Gastrocnemius medialis (tissue), 4 donors: ENCODE results near the gene RASAL2. TPM values are rescaled to one million over a fixed set of nuclear protein-coding genes. Genes with fewer than 3 reads are reported as not detected.

Experiments
- ATAC-seq, 2 donors: fragments of 150-250 bp; one replicate each; pipeline ENCODE4 v1.9.1; 2016
- DNase-seq, 2 donors: peaks; one replicate each; pipeline ENCODE4 v3.0.0-alpha.2; 2019
- H3K27ac ChIP-seq, 4 donors: fragments of 200-600 bp; sonication (generic); 1 replicate in 1 of 4; 2 replicates in 3 of 4; pipeline ENCODE4 v1.5.1; 2016 to 2018; ENCODE audit warnings: mild to moderate bottlenecking in 2 of 4, moderate library complexity in 1 of 4
- H3K27me3 ChIP-seq, 3 donors: fragments of 200-600 bp; sonication (generic) in 2 of 3; 1 replicate in 1 of 3; 2 replicates in 2 of 3; pipeline versions ENCODE4 v1.5.1 to v1.6.0; 2016 to 2019; ENCODE audit warnings: mild to moderate bottlenecking in 1 of 3, moderate library complexity in 1 of 3
- H3K36me3 ChIP-seq, 2 donors: fragments of 200-600 bp; sonication (generic) in 1 of 2; one replicate each; pipeline ENCODE4 v1.5.1; 2017 to 2018
- H3K4me1 ChIP-seq, 2 donors: fragments of 200-600 bp; sonication (generic) in 1 of 2; one replicate each; pipeline ENCODE4 v1.5.1; 2016 to 2017; ENCODE audit warnings: mild to moderate bottlenecking in 2 of 2
- H3K4me3 ChIP-seq, 4 donors: fragments of 200-600 bp; sonication (generic) in 3 of 4; 1 replicate in 1 of 4; 2 replicates in 3 of 4; pipeline ENCODE4 v1.5.1; 2016 to 2019; ENCODE audit warnings: mild to moderate bottlenecking in 2 of 4
- H3K9me3 ChIP-seq, 3 donors: fragments of 200-600 bp; sonication (generic) in 2 of 3; 1 replicate in 1 of 3; 2 replicates in 2 of 3; pipeline ENCODE4 v1.5.1; 2016 to 2019
- POLR2A ChIP-seq, 2 donors: fragments of 450-650 bp; IDR thresholded peaks; one replicate each; pipeline ENCODE4 v1.6.1; 2017; ENCODE audit warnings: antibody characterized with exemption in 2 of 2, mild to moderate bottlenecking in 2 of 2, moderate library complexity in 2 of 2
- in situ Hi-C, 4 donors: fragments of 200-750 bp; cut with MboI; loops; one replicate each; pipeline versions ENCODE4 v1.15.0 to v1.8.0; 2017; ENCODE audit warnings: low sequenced_read_pairs in 4 of 4
- intact Hi-C: fragments of 100-400 bp; cut with DNase I; formaldehyde crosslinking; loops from one replicate; pipeline ENCODE4 v1.15.1; 2023; ENCODE audit warnings: low total_unique reads
- total RNA-seq, 4 donors: library from RNA; depleted of rRNA; stranded (reverse); fragments of >200 nt; gene quantifications; one replicate each; pipeline versions ENCODE4 v1.1.0 to v1.2.3, GENCODE V29; 2016
- TF ChIP-seq, protein P1 (sequence below), 5 experiments: fragments of 450-650 bp in 3 of 5; fragments of 200-600 bp in 2 of 5; sonication (generic) in 2 of 5; IDR thresholded peaks in 4 of 5; conservative IDR thresholded peaks in 1 of 5; 1 replicate in 4 of 5; 2 replicates in 1 of 5; pipeline ENCODE4 v1.5.1; 2016 to 2019; ENCODE audit warnings: antibody characterized with exemption in 5 of 5, mild to moderate bottlenecking in 3 of 5, moderate library complexity in 3 of 5

Gene RASAL2
- total RNA-seq, 4 donors from 2014 or later: 7.6 to 13.4 (median 8.8) TPM

DNA sequence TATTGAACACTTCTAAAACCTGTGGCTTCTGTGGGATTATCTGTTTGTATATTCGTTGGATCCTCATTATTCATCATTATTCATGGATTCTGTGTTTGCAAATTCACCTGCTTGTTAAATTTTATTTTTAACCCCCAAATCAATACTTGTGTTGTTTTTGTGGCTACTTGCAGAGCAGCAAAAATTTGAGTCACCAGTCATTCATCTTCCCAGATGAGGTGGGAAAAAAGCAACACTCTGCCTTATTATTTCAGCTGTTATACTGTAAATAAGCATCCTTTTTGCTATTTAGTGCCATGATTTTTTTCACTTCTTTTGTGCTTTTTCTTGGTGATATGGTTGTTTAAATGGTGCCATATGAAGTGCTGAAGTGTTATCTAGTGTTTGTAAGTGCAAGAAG, 56.7 kb downstream of the RASAL2 start:
- Histone ChIP-seq H3K36me3 (no peaks in the 10 kb centered on the region), H3K4me3 (no peak overlapping the region), H3K27me3 (no peaks in the 10 kb centered on the region), H3K4me1 (peaks cover 0 to 7% of the 10 kb centered on the region in 2 donors), H3K27ac (no peak overlapping the region), H3K9me3 (no peaks in the 10 kb centered on the region)
- ATAC-seq (no peak), DNase-seq (no peak)
- TF ChIP-seq, protein P1, sequence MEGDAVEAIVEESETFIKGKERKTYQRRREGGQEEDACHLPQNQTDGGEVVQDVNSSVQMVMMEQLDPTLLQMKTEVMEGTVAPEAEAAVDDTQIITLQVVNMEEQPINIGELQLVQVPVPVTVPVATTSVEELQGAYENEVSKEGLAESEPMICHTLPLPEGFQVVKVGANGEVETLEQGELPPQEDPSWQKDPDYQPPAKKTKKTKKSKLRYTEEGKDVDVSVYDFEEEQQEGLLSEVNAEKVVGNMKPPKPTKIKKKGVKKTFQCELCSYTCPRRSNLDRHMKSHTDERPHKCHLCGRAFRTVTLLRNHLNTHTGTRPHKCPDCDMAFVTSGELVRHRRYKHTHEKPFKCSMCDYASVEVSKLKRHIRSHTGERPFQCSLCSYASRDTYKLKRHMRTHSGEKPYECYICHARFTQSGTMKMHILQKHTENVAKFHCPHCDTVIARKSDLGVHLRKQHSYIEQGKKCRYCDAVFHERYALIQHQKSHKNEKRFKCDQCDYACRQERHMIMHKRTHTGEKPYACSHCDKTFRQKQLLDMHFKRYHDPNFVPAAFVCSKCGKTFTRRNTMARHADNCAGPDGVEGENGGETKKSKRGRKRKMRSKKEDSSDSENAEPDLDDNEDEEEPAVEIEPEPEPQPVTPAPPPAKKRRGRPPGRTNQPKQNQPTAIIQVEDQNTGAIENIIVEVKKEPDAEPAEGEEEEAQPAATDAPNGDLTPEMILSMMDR (IDR thresholded peaks at IDR 0.05 in 4 of 5, conservative IDR thresholded peaks at IDR 0.05 in 1 of 5): no peak
- TF ChIP-seq POLR2A (IDR thresholded peaks at IDR 0.05): no peak
- intact Hi-C loops (no loop called here), in situ Hi-C loops (no loop called here)

DNA sequence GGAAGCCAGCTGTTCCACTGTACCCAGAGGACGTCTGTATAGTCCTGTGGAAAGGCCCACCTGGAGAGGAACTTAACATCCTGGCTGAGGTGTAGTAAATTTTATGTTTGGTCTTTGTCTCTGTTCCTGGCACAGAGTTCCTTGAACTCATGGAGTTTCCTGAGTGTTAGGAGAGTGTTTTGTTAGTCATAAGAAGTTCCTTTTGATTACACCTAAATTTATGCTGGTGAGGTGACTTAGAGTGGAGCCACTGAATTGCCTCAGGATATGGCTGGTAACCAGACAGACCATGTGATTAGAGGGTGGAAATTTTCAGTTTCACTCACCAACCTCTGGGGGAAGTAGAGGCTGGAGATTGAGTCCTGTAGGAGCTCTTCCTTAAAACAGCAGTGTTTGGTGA, 57.9 kb downstream of the RASAL2 start:
- Histone ChIP-seq H3K4me3 (no peak overlapping the region), H3K4me1 (peaks cover 0 to 7% of the 10 kb centered on the region in 2 donors), H3K27ac (peak overlapping the region in 1 of 4 donors; percentile 23), H3K27me3 (no peaks in the 10 kb centered on the region), H3K36me3 (no peaks in the 10 kb centered on the region), H3K9me3 (no peaks in the 10 kb centered on the region)
- ATAC-seq (no peak), DNase-seq (no peak)
- no peak for TF ChIP-seq POLR2A (IDR thresholded peaks at IDR 0.05)
- TF ChIP-seq, protein P1 (IDR thresholded peaks at IDR 0.05 in 4 of 5, conservative IDR thresholded peaks at IDR 0.05 in 1 of 5): no peak
- in situ Hi-C loops (no loop called here), intact Hi-C loops (no loop called here)

DNA sequence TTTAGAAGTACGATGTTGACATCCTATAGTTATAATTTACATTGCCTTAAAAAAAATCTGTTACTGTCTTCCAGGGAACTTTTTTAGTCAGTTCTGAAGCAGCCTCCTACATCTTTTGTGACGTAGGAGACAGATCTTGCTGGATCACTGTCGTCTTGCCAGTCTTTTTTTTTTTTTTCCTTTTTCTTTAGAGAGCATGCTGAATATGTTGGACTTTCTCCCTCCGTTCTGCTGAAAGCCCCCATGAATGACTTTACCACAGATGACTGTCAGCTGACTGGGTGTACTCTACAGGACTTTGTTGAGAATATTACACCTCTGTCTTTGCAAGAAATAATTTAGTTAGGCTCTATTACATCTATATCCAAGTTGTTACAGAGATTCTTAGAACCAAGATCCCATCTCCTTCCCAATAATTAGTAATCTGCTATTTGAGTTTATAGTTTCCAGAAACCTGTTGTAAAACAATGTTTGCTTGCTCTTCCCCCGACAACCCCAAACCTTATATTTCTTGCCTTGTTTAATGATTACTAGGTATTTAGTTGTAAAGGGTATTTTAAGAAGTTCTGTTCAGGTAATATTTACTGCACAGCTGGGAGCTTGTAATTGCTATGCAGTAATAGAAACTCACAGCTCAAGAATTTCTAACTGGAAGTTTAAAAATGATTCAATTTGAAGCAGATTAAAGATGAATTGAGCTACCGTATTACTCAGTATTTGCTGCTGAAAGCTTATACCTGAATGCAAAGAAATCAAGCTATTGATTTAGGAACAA, 61.8 kb downstream of the RASAL2 start:
- Histone ChIP-seq H3K4me3 (no peak overlapping the region), H3K36me3 (no peaks in the 10 kb centered on the region), H3K27me3 (no peaks in the 10 kb centered on the region), H3K9me3 (no peaks in the 10 kb centered on the region), H3K27ac (no peak overlapping the region), H3K4me1 (peaks cover 0 to 7% of the 10 kb centered on the region in 2 donors)
- in situ Hi-C loops (no loop called here), intact Hi-C loops (no loop called here)
- no peak for ATAC-seq
- TF ChIP-seq, protein P1 (IDR thresholded peaks at IDR 0.05 in 4 of 5, conservative IDR thresholded peaks at IDR 0.05 in 1 of 5): no peak
- TF ChIP-seq POLR2A (IDR thresholded peaks at IDR 0.05): no peak
- no peak for DNase-seq

DNA sequence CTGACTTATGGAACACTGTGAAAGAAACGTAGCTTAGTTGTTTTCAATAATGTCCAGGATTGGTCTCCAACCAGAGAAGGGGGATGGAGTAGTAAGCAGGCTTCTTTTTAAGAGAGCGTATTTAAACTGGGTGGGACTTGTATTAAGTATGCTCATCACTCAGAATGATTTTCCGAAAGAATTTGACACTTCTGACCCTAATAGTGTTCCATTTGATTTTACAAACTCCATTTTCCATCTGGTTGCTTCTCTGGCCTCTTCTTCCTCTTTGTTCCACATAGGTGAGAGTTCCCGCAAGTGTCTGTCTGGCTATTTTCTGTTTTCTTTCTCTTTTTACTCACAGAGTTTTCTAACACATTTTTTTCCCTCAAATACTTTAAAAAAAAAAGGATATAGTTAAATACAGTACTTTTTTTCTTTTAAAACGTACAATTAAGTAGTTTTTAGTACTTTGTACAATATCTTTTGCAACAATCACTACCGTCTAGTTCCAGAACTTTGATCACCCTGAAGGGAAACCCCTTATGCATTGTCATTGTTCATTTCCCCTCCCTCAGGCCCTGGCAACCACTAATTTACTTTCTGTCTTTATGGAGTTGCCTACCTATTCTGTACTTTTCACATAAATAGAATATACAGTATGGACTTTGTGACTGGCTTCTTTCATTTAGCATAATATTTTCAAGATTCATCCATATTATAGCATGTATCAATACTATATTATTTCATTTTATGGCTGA, 67.0 kb downstream of the RASAL2 start:
- TF ChIP-seq POLR2A (IDR thresholded peaks at IDR 0.05): no peak
- H3K4me1 ChIP-seq: no peaks in the 10 kb centered on the region
- H3K4me3 ChIP-seq: no peak overlapping the region
- H3K36me3 ChIP-seq: no peaks in the 10 kb centered on the region
- no peaks in the 10 kb centered on the region for H3K9me3 ChIP-seq
- in situ Hi-C loops (no loop called here), intact Hi-C loops (no loop called here)
- DNase-seq: no peak
- H3K27me3 ChIP-seq: no peaks in the 10 kb centered on the region
- no peak overlapping the region for H3K27ac ChIP-seq
- no peak for ATAC-seq

DNA sequence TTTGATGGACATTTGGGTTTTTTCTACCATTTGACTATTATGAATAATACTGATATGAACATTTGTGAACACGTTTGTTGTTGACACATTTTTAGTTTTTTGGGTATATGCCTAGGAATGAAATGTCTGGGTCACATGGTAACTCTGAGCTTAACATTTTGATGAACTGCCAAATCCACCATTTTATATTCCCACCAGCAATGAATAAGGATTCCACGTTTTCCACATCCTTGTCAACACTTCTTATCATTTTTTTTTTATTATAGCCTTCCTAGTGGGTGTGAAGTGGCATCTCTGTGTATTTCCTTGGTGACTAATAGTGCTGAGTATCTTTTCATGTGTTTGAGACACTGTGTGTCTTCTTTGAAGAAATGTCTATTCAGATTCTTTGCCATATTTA, 67.6 kb downstream of the RASAL2 start:
- TF ChIP-seq, protein P1 (IDR thresholded peaks at IDR 0.05 in 4 of 5, conservative IDR thresholded peaks at IDR 0.05 in 1 of 5): no peak
- TF ChIP-seq POLR2A (IDR thresholded peaks at IDR 0.05): no peak
- Histone ChIP-seq H3K27ac (no peak overlapping the region), H3K4me3 (no peak overlapping the region), H3K36me3 (no peaks in the 10 kb centered on the region), H3K27me3 (no peaks in the 10 kb centered on the region), H3K4me1 (peaks cover 0 to 3% of the 10 kb centered on the region in 2 donors), H3K9me3 (no peaks in the 10 kb centered on the region)
- DNase-seq: no peak
- intact Hi-C loops (no loop called here), in situ Hi-C loops (no loop called here)
- no peak for ATAC-seq
